Hepatocyte (in vitro differentiated cells): ENCODE data around the gene CSNK2B. TPM values are rescaled to one million over a fixed set of nuclear protein-coding genes. Genes with fewer than 3 reads are reported as not detected.

Source experiments
- DNase-seq: peaks from one replicate; pipeline ENCODE4 v3.0.0-alpha.2; 2016; ENCODE audit warnings: low spot score
- H2AFZ ChIP-seq: fragments of 200-600 bp; sonication (generic); 2 replicates; pipeline ENCODE4 v1.6.0; 2016; ENCODE audit warnings: antibody characterized with exemption, mild to moderate bottlenecking
- H3K27ac ChIP-seq: fragments of 200-600 bp; sonication (generic); 2 replicates; pipeline ENCODE4 v1.5.1; 2016; ENCODE audit warnings: mild to moderate bottlenecking
- H3K27me3 ChIP-seq: fragments of 200-600 bp; sonication (generic); 2 replicates; pipeline ENCODE4 v1.6.1; 2016
- H3K36me3 ChIP-seq: fragments of 200-600 bp; sonication (generic); replicated peaks from 2 replicates; pipeline ENCODE4 v1.5.1; 2016; ENCODE audit warnings: low read depth; ENCODE audit not compliant: insufficient read depth
- H3K4me1 ChIP-seq: fragments of 200-600 bp; sonication (generic); 2 replicates; pipeline ENCODE4 v1.5.1; 2016; ENCODE audit warnings: mild to moderate bottlenecking, moderate library complexity; ENCODE audit not compliant: insufficient read depth
- H3K4me2 ChIP-seq: fragments of 200-600 bp; sonication (generic); 2 replicates; pipeline ENCODE4 v1.6.0; 2016
- H3K4me3 ChIP-seq: fragments of 200-600 bp; sonication (generic); 2 replicates; pipeline ENCODE4 v1.5.1; 2016; ENCODE audit warnings: mild to moderate bottlenecking
- H3K79me2 ChIP-seq: fragments of 200-600 bp; sonication (generic); 2 replicates; pipeline ENCODE4 v1.6.0; 2017; ENCODE audit warnings: mild to moderate bottlenecking
- H3K9me2 ChIP-seq: fragments of 200-600 bp; sonication (generic); replicated peaks from 2 replicates; pipeline ENCODE4 v1.6.0; 2017; ENCODE audit warnings: mild to moderate bottlenecking; ENCODE audit not compliant: insufficient read depth
- H3K9me3 ChIP-seq: fragments of 200-600 bp; sonication (generic); 2 replicates; pipeline ENCODE4 v1.5.1; 2016; ENCODE audit warnings: low read depth, mild to moderate bottlenecking
- H4K20me1 ChIP-seq: fragments of 200-600 bp; sonication (generic); 2 replicates; pipeline ENCODE4 v1.6.0; 2016; ENCODE audit warnings: mild to moderate bottlenecking; ENCODE audit not compliant: insufficient read depth, poor library complexity, severe bottlenecking
- EZH2 ChIP-seq: fragments of 200-600 bp; sonication (generic); IDR thresholded peaks from 2 replicates; pipeline ENCODE4 v1.6.1; 2016; ENCODE audit warnings: antibody characterized with exemption, mild to moderate bottlenecking, borderline replicate concordance
- EZH2phosphoT487 ChIP-seq: fragments of 200-600 bp; sonication (generic); IDR thresholded peaks from one replicate; pipeline ENCODE4 v1.6.1; 2018; ENCODE audit warnings: antibody characterized with exemption, mild to moderate bottlenecking, low read depth, moderate library complexity; ENCODE audit not compliant: unreplicated experiment, severe bottlenecking
- WGBS: methylation state at CpG from one replicate; pipeline ENCODE4 v1.1.6; 2016; ENCODE audit warnings: low lambda C conversion rate; ENCODE audit errors: missing lambda C conversion rate; 5-methylcytosine and 5-hydroxymethylcytosine counted together
- polyA plus RNA-seq: library from polyadenylated mRNA; unstranded; fragments of >200 nt; fragmentation: Nextera tagmentation; extraction: Ambion mirVana; gene quantifications from 2 replicates; pipeline ENCODE4 v1.2.1, GENCODE V29; 2016
- total RNA-seq: library from RNA; depleted of rRNA; stranded (reverse); fragments of >200 nt; gene quantifications from 2 replicates; pipeline ENCODE4 v1.2.3, GENCODE V29; 2014
- TF ChIP-seq, protein P1 (sequence below): fragments of 200-600 bp; sonication (generic); IDR thresholded peaks from 2 replicates; pipeline ENCODE4 v1.5.1; 2016; ENCODE audit warnings: antibody characterized with exemption, mild to moderate bottlenecking; ENCODE audit not compliant: poor library complexity

CSNK2B gene
- total and polyA plus RNA-seq, 2 experiments from 2014 or later, result 155 to 181 TPM

DNA sequence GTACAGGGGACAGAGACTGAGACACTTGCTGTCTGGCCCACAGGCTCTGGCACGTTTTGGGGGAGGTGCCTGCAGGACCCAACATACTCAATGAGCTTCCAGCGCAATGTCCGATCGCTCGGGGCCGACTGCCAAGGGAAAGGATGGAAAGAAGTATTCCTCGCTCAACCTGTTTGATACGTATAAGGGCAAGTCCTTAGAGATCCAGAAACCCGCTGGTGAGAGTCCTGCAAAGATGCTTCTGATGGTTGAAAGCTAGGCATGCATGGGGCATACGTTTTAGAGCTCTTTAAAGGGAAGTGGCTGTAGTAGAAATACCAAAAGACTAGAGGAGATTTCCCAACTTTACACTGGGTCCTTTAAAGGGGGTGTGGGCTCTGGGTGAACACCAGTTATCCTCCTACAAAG lies 43.2 kb upstream of the CSNK2B start:
- Histone ChIP-seq H3K9me3 (no peaks in the 10 kb centered on the region), H3K4me3 (no peak overlapping the region), H3K4me2 (peak overlapping the region; percentile 91), H3K79me2 (peaks cover 57% of the 10 kb centered on the region), H3K9me2 (no peaks in the 10 kb centered on the region), H2AFZ (no peak overlapping the region), H3K36me3 (no peaks in the 10 kb centered on the region), H3K4me1 (peaks cover 8% of the 10 kb centered on the region), H3K27me3 (no peaks in the 10 kb centered on the region), H3K27ac (peak overlapping the region; percentile 95), H4K20me1 (peaks cover 26% of the 10 kb centered on the region)
- DNase-seq, result no peak
- TF ChIP-seq EZH2, result no peak
- no peak for TF ChIP-seq EZH2phosphoT487
- TF ChIP-seq, protein P1, sequence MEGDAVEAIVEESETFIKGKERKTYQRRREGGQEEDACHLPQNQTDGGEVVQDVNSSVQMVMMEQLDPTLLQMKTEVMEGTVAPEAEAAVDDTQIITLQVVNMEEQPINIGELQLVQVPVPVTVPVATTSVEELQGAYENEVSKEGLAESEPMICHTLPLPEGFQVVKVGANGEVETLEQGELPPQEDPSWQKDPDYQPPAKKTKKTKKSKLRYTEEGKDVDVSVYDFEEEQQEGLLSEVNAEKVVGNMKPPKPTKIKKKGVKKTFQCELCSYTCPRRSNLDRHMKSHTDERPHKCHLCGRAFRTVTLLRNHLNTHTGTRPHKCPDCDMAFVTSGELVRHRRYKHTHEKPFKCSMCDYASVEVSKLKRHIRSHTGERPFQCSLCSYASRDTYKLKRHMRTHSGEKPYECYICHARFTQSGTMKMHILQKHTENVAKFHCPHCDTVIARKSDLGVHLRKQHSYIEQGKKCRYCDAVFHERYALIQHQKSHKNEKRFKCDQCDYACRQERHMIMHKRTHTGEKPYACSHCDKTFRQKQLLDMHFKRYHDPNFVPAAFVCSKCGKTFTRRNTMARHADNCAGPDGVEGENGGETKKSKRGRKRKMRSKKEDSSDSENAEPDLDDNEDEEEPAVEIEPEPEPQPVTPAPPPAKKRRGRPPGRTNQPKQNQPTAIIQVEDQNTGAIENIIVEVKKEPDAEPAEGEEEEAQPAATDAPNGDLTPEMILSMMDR, result no peak
- 66% methylated on average over 10 of the region's 10 CpGs for WGBS

DNA sequence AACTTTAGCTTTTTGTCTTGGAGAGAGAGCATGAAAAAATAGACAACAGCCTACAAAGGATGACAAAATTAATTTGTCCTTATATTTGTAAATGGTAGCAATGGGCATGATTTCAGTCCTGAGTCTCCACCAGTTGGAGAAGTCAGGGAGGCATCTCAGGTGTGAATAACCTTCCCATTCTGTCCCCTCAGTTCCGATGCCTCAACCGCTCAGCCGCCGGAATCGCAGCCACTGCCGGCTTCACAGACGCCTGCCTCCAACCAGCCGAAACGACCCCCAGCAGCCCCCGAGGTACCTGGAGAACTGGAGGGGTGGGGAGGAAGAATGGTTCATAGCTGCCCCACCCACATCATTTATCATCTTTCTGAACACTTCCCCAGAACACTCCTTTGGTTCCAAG lies 41.8 kb upstream of the CSNK2B start:
- TF ChIP-seq, protein P1, result no peak
- TF ChIP-seq EZH2 (no peak), EZH2phosphoT487 (no peak)
- Histone ChIP-seq H3K4me3 (no peak overlapping the region), H3K9me3 (no peaks in the 10 kb centered on the region), H3K4me1 (peaks cover 8% of the 10 kb centered on the region), H3K27ac (no peak overlapping the region), H3K9me2 (no peaks in the 10 kb centered on the region), H3K4me2 (no peak overlapping the region), H4K20me1 (peaks cover 31% of the 10 kb centered on the region), H3K27me3 (no peaks in the 10 kb centered on the region), H3K36me3 (no peaks in the 10 kb centered on the region), H2AFZ (no peak overlapping the region), H3K79me2 (peaks cover 61% of the 10 kb centered on the region)
- WGBS, result 97% methylated on average over 10 of the region's 10 CpGs
- DNase-seq, result no peak

DNA sequence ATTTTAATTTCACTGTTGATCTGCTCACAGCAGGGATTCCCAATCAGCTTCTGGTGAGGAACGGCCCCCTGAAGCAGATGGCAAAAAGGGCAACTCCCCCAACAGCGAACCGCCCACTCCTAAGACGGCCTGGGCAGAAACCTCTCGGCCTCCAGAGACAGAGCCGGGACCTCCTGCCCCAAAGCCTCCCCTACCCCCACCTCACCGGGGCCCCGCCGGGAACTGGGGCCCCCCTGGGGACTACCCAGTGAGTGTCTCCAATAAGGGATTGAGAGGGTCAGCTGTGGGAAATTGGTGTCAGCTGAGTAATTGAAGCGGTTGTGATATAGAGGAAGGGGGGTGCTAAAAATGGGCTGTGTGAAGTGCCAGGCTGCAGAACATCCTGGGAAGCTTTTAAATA lies 38.9 kb upstream of the CSNK2B start:
- no peak overlapping the region for H3K4me2 ChIP-seq
- H3K4me1 ChIP-seq, result peaks cover 8% of the 10 kb centered on the region
- no peaks in the 10 kb centered on the region for H3K9me3 ChIP-seq
- no peak for DNase-seq
- no peak for TF ChIP-seq EZH2
- no peak for TF ChIP-seq EZH2phosphoT487
- TF ChIP-seq, protein P1, result no peak
- no peaks in the 10 kb centered on the region for H3K36me3 ChIP-seq
- no peak overlapping the region for H3K27ac ChIP-seq
- no peak overlapping the region for H2AFZ ChIP-seq
- H3K9me2 ChIP-seq, result no peaks in the 10 kb centered on the region
- H3K79me2 ChIP-seq, result peaks cover 50% of the 10 kb centered on the region
- no peaks in the 10 kb centered on the region for H3K27me3 ChIP-seq
- 98% methylated on average over 9 of the region's 10 CpGs for WGBS
- H3K4me3 ChIP-seq, result no peak overlapping the region
- H4K20me1 ChIP-seq, result peaks cover 25% of the 10 kb centered on the region

DNA sequence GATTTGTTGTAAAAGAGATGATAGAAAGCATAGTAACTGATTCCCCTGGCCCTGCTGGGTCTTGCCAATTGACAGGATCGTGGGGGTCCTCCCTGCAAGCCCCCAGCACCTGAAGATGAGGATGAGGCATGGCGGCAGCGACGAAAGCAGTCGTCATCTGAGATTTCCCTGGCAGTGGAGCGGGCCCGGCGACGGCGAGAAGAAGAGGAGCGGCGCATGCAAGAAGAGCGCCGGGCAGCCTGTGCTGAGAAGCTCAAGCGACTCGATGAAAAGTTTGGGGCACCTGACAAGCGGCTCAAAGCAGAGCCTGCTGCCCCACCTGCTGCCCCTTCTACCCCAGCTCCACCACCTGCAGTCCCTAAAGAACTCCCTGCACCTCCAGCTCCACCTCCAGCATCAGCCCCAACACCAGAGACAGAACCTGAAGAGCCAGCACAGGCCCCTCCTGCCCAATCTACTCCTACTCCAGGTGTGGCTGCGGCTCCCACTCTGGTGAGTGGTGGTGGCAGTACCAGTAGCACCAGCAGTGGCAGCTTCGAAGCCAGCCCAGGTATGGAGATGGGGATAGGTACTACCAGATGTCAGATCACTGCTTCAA lies 38.1 kb upstream of the CSNK2B start:
- 99% methylated on average over 18 of the region's 19 CpGs for WGBS
- H3K36me3 ChIP-seq, result no peaks in the 10 kb centered on the region
- peaks cover under 1% of the 10 kb centered on the region for H3K4me1 ChIP-seq
- no peak overlapping the region for H3K4me3 ChIP-seq
- H2AFZ ChIP-seq, result no peak overlapping the region
- no peak overlapping the region for H3K27ac ChIP-seq
- H3K27me3 ChIP-seq, result no peaks in the 10 kb centered on the region
- no peak overlapping the region for H3K4me2 ChIP-seq
- TF ChIP-seq, protein P1, result no peak
- no peak for TF ChIP-seq EZH2
- no peak for TF ChIP-seq EZH2phosphoT487
- H3K79me2 ChIP-seq, result peaks cover 42% of the 10 kb centered on the region
- no peaks in the 10 kb centered on the region for H3K9me2 ChIP-seq
- no peaks in the 10 kb centered on the region for H3K9me3 ChIP-seq
- DNase-seq, result no peak
- H4K20me1 ChIP-seq, result peaks cover 18% of the 10 kb centered on the region
